DND-41 (cell line): ENCODE measurements around the gene CREBBP.
A peak's percentile ranks its signal among the peaks of the same experiment; 100 is the strongest.

Source experiments
- ATAC-seq: fragments of 200-7000 bp; cut with Tn5 transposase; 3 replicates; pipeline ENCODE4 v1.9.1; 2021; ENCODE audit warnings: low read depth; ENCODE audit not compliant: insufficient read depth
- DNase-seq: peaks from one replicate; pipeline ENCODE4 v3.0.0-alpha.2; 2020
- H2AFZ ChIP-seq: 2 replicates; pipeline ENCODE4 v1.6.0; 2012; ENCODE audit warnings: low read depth, low read length
- H3K27ac ChIP-seq: 2 replicates; pipeline ENCODE4 v1.5.1; 2012; ENCODE audit warnings: low read length, inconsistent platforms
- H3K27me3 ChIP-seq: fragments of 200-600 bp; sonication (generic); 2 replicates; pipeline ENCODE4 v1.6.0; 2012; ENCODE audit warnings: low read length, mild to moderate bottlenecking, inconsistent platforms; ENCODE audit not compliant: insufficient read depth, poor library complexity
- H3K36me3 ChIP-seq: 2 replicates; pipeline ENCODE4 v1.5.1; 2012; ENCODE audit warnings: low read length, inconsistent platforms; ENCODE audit not compliant: insufficient read depth
- H3K4me1 ChIP-seq: 2 replicates; pipeline ENCODE4 v1.5.1; 2012; ENCODE audit warnings: mild to moderate bottlenecking, low read length; ENCODE audit not compliant: insufficient read depth
- H3K4me2 ChIP-seq: 2 replicates; pipeline ENCODE4 v1.6.0; 2012; ENCODE audit warnings: mild to moderate bottlenecking, moderate library complexity, low read length, inconsistent platforms; ENCODE audit not compliant: insufficient read depth
- H3K4me3 ChIP-seq, 2 experiments: fragments of 200-600 bp in 1 of 2; shearing (Covaris generic) in 1 of 2; 2 replicates each; pipeline ENCODE4 v1.5.1; 2012 to 2016; ENCODE audit warnings: inconsistent platforms in 2 of 2, low read length in 2 of 2, mild to moderate bottlenecking in 2 of 2, low read depth in 1 of 2, moderate library complexity in 1 of 2
- H3K79me2 ChIP-seq: 2 replicates; pipeline ENCODE4 v1.6.0; 2012; ENCODE audit warnings: low read length, inconsistent platforms; ENCODE audit not compliant: insufficient read depth
- H3K9ac ChIP-seq: 2 replicates; pipeline ENCODE4 v1.6.0; 2012; ENCODE audit warnings: low read depth, mild to moderate bottlenecking, inconsistent platforms, low read length, moderate library complexity
- H3K9me3 ChIP-seq: 2 replicates; pipeline ENCODE4 v1.5.1; 2012; ENCODE audit warnings: low read length, moderate library complexity, mild to moderate bottlenecking, inconsistent platforms; ENCODE audit not compliant: insufficient read depth, severe bottlenecking
- H4K20me1 ChIP-seq: 2 replicates; pipeline ENCODE4 v1.6.0; 2012; ENCODE audit warnings: low read length; ENCODE audit not compliant: insufficient read depth
- CTCF ChIP-seq: IDR thresholded peaks from 2 replicates; pipeline ENCODE4 v1.5.1; 2012; ENCODE audit warnings: borderline replicate concordance, low read length, moderate library complexity, mild to moderate bottlenecking; ENCODE audit not compliant: poor library complexity, severe bottlenecking; ENCODE audit errors: extremely low read depth
- EZH2 ChIP-seq: IDR thresholded peaks from 3 replicates; pipeline ENCODE4 v1.6.1; 2012; ENCODE audit warnings: borderline replicate concordance, low read depth, mild to moderate bottlenecking, moderate library complexity, low read length, inconsistent platforms; ENCODE audit not compliant: severe bottlenecking

CREBBP gene

GRCh38 chr16:3792472-3793012 is 88.0 kb downstream of the CREBBP start:
- H3K36me3 ChIP-seq = peaks cover 54% of the 10 kb centered on the region
- H3K4me1 ChIP-seq = peaks cover 31% of the 10 kb centered on the region
- no peak overlapping the region for H3K4me2 ChIP-seq
- H3K4me3 ChIP-seq = no peak overlapping the region
- no peak for DNase-seq
- H3K27me3 ChIP-seq = no peaks in the 10 kb centered on the region
- H4K20me1 ChIP-seq = peaks cover 90% of the 10 kb centered on the region
- H3K9ac ChIP-seq = no peak overlapping the region
- no peak for ATAC-seq
- no peak for TF ChIP-seq EZH2
- no peak for TF ChIP-seq CTCF
- H2AFZ ChIP-seq = no peak overlapping the region
- H3K27ac ChIP-seq = no peak overlapping the region
- H3K9me3 ChIP-seq = no peaks in the 10 kb centered on the region
- peaks cover 47% of the 10 kb centered on the region for H3K79me2 ChIP-seq

- H3K36me3 ChIP-seq = peaks cover 61% of the 10 kb centered on the region
- no peaks in the 10 kb centered on the region for H3K27me3 ChIP-seq
- no peak overlapping the region for H3K4me2 ChIP-seq
- H3K9ac ChIP-seq = no peak overlapping the region
- H4K20me1 ChIP-seq = peaks cover 90% of the 10 kb centered on the region
- TF ChIP-seq CTCF (no peak), EZH2 (no peak)
- H3K4me3 ChIP-seq = no peak overlapping the region
- no peak overlapping the region for H3K27ac ChIP-seq
- H3K9me3 ChIP-seq = no peaks in the 10 kb centered on the region
- ATAC-seq = no peak
- no peak for DNase-seq
- no peak overlapping the region for H2AFZ ChIP-seq
- peaks cover 44% of the 10 kb centered on the region for H3K79me2 ChIP-seq
- H3K4me1 ChIP-seq = peaks cover 31% of the 10 kb centered on the region
Observed at GRCh38 chr16:3791701-3792100, 88.8 kb downstream of the CREBBP start.

GRCh38 chr16:3789375-3790099 is 91.0 kb downstream of the CREBBP start:
- peak; percentile 92 for ATAC-seq
- H4K20me1 ChIP-seq = peaks cover 89% of the 10 kb centered on the region
- no peak overlapping the region for H3K4me3 ChIP-seq
- peaks cover 30% of the 10 kb centered on the region for H3K79me2 ChIP-seq
- no peak overlapping the region for H3K4me2 ChIP-seq
- H3K9ac ChIP-seq = no peak overlapping the region
- H2AFZ ChIP-seq = no peak overlapping the region
- no peak for DNase-seq
- H3K36me3 ChIP-seq = peaks cover 80% of the 10 kb centered on the region
- TF ChIP-seq CTCF (no peak), EZH2 (no peak)
- peaks cover 31% of the 10 kb centered on the region for H3K4me1 ChIP-seq
- H3K27ac ChIP-seq = no peak overlapping the region
- no peaks in the 10 kb centered on the region for H3K27me3 ChIP-seq
- no peaks in the 10 kb centered on the region for H3K9me3 ChIP-seq
